Large intestine (tissue), 3 donors: Measurements from ENCODE around the gene BCO2. TPM values are rescaled to one million over a fixed set of nuclear protein-coding genes. Genes with fewer than 3 reads are reported as not detected.

ENCODE experiments used
- DNase-seq, 2 donors: peaks; one replicate each; pipeline versions ENCODE4 v3.0.0 to v3.0.0-alpha.2; 2013
- H3K27ac ChIP-seq: one replicate; pipeline ENCODE4 v1.5.1; 2013; ENCODE audit warnings: low read length
- H3K27me3 ChIP-seq: 2 replicates; pipeline ENCODE4 v1.6.1; 2013; ENCODE audit warnings: low read length; ENCODE audit not compliant: control insufficient read depth, insufficient read depth
- H3K36me3 ChIP-seq: 2 replicates; pipeline ENCODE4 v1.6.1; 2013; ENCODE audit warnings: low read length; ENCODE audit not compliant: control insufficient read depth, insufficient read depth
- H3K4me1 ChIP-seq: one replicate; pipeline ENCODE4 v1.6.1; 2013; ENCODE audit warnings: low read length; ENCODE audit not compliant: control insufficient read depth, insufficient read depth
- H3K4me3 ChIP-seq: one replicate; pipeline ENCODE4 v1.5.1; 2013; ENCODE audit warnings: low read length
- H3K9me3 ChIP-seq: one replicate; pipeline ENCODE4 v1.6.1; 2013; ENCODE audit warnings: mild to moderate bottlenecking, low read depth, low read length, moderate library complexity; ENCODE audit not compliant: control insufficient read depth
- WGBS: methylation state at CpG from one replicate; pipeline ENCODE4 v1.1.5; 2013; ENCODE audit warnings: low lambda C conversion rate; ENCODE audit not compliant: insufficient coverage; 5-methylcytosine and 5-hydroxymethylcytosine counted together
- polyA plus RNA-seq: library from polyadenylated mRNA; unstranded; fragments of 120-200 nt; gene quantifications from one replicate; pipeline ENCODE4 v1.2.1, GENCODE V29; 2013

Gene BCO2
- polyA plus RNA-seq, 1 donor, result 11.0 TPM

DNA sequence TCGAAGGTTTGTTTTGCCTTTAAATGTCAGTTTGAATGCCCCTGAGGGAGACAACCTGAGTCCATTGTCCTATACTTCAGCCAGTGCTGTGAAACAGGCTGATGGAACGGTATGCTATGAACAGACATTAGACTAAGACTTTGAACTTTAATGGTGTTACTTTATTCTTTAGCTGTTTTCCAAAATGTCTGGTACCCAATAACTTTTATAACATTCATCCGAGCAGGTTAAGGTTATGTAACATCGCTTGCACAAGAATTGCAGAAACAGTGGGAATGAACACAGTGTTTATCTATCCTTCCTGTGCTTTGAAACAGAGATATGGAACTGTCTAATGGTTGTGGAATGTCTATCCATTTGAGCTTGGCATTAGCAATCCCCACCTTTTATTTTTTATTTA is 38.4 kb downstream of the BCO2 start:
- H3K36me3 ChIP-seq, result no peaks in the 10 kb centered on the region
- WGBS, result no CpG with 5 or more reads among the region's 4 CpGs
- H3K4me1 ChIP-seq, result no peaks in the 10 kb centered on the region
- no peak overlapping the region for H3K27ac ChIP-seq
- no peaks in the 10 kb centered on the region for H3K27me3 ChIP-seq
- H3K4me3 ChIP-seq, result no peak overlapping the region
- no peaks in the 10 kb centered on the region for H3K9me3 ChIP-seq
- peak in 1 of 2 donors; percentile 35 for DNase-seq

DNA sequence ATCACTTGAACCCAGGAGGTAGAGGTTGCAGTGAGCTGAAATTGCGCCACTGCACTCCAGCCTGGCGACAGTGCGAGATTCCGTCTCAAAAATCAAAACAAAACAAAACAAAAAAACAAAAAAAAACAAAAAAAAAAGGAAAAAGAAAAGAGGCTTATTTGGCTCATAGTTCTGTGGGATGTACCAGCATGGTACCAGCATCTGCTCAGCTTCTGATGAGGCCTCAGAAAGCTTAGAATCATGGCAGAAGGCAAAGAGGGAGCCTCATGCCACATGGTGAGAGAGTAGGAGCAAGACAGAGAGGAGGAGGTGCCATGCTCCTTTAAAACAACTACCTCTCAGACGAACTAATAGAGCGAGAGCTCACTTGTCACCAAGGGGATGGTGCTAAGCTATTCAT is 40.3 kb downstream of the BCO2 start:
- H3K27me3 ChIP-seq, result no peaks in the 10 kb centered on the region
- H3K27ac ChIP-seq, result no peak overlapping the region
- no peaks in the 10 kb centered on the region for H3K9me3 ChIP-seq
- 100% methylated on average over 4 of the region's 6 CpGs for WGBS
- H3K4me3 ChIP-seq, result no peak overlapping the region
- no peaks in the 10 kb centered on the region for H3K4me1 ChIP-seq
- no peak for DNase-seq
- no peaks in the 10 kb centered on the region for H3K36me3 ChIP-seq

DNA sequence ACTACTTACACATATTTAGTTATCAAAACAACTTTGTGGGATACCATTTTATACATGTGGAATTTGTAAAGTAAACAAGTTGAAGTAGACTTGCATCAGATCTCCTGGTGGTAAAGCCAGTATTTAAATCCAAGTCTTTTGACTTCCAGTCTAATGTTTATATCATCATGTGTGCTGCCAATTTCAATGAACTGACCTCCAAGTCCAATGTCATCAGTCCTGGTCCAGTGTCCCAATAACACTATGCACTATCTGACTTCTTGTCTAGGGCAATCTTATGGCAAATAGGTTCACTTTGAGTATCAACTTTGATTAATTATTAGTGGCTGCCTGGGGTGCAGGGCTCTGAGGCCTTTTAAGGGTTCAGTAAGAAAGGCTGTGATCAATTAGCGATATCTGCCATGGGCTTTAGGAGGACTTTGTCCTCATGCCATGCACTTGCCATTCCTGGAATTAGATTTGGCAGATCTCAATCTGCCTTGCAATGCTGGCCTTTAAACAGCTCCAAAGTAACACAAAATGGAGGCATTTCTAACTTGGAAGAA is 41.3 kb downstream of the BCO2 start:
- WGBS, result no CpG with 5 or more reads among the region's 1 CpG
- no peak for DNase-seq

DNA sequence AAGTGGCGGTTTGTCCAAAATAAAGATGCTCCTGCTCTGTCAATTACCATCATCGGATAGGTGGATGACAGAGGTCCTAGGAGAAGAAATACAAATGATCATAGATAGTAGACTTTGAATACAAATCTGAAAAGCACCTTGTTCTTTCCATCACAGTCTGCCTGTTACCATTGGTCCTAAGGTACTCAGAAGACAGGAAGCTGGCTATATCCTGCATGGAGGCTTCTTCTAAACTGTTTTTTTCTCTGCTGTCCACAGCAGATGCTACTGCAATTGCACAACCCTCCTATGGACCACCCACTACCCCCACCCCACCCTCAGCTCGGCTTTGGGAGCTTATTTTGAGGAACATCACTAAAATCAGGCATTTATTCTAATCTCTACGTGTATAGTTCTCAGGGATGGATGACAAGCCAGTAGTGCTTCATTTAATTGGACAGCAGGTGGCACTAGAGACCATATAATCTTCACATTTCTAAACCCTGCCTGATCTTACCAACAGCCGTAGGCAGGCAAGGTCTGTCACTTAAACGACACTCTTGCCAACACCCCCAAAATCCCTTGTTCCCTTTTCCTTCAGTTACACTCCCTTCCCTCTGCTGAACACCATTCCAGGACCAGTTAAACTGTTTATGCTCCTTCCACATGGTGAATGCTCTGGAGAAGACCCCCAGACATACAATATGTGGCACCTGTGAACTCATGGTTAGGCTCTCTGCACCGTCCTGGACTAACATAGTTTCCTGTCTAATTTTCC is 44.3 kb downstream of the BCO2 start:
- Histone ChIP-seq H3K4me1 (no peaks in the 10 kb centered on the region), H3K27ac (no peak overlapping the region), H3K9me3 (no peaks in the 10 kb centered on the region), H3K4me3 (no peak overlapping the region), H3K36me3 (no peaks in the 10 kb centered on the region), H3K27me3 (no peaks in the 10 kb centered on the region)
- peak; percentile 61 to 69 for DNase-seq
- WGBS, result 0% methylated on average over 1 of the region's 7 CpGs

More for the DNA sequence above, 41.3 kb downstream of the BCO2 start:
- Histone ChIP-seq H3K36me3 (no peaks in the 10 kb centered on the region), H3K4me1 (no peaks in the 10 kb centered on the region), H3K4me3 (no peak overlapping the region), H3K9me3 (no peaks in the 10 kb centered on the region), H3K27me3 (no peaks in the 10 kb centered on the region), H3K27ac (no peak overlapping the region)

DNA sequence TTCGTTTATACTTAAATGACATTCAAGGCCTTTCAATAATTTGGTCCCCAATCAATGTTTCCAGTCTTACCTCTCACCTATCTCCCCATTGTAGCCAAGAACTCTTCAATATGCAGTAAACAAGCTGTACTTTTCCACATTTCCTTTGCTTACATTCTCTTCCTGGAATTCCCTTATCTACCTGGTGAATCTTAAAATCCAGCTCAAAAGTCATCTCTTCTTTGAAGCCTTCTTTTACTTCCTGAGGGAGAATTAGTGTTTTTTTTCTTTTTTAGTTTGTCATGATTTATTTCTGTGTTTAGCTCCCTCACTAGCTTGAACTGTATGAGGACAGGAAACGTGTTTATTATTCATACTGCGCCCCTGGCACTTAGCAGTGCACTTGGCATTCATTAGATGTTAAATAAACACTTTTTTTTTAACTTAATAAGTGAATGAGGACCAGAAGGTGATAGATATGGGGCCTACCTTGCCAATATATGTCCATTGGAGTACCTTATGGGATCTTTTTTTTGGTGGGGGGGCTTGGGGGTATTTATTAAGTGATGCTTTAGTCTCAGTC is 46.0 kb downstream of the BCO2 start:
- Histone ChIP-seq H3K4me1 (no peaks in the 10 kb centered on the region), H3K4me3 (no peak overlapping the region), H3K27ac (no peak overlapping the region), H3K9me3 (no peaks in the 10 kb centered on the region), H3K27me3 (no peaks in the 10 kb centered on the region), H3K36me3 (no peaks in the 10 kb centered on the region)
- 80% methylated on average over 3 of the region's 3 CpGs for WGBS
- no peak for DNase-seq

DNA sequence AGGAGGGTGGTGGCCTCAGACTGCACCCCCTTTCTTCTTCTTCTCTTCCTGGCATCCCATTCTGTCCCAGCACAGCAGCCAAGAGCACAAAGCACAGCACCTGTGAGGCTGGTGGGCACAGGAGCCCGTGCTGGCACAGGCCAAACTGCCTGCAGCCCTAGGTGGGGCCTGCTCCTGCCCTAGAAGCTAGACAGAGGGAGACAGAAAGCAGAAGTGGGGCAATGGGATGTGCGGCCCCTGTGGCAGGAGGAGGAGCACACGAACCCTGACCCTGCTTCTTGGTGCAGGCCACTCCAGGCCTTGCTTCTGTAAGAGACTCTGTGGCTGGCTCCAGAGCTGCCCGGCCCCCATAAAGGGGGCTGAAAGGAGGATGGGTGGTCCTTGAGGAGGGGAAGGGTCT is 47.0 kb downstream of the BCO2 start:
- no peak for DNase-seq
- no peaks in the 10 kb centered on the region for H3K36me3 ChIP-seq
- peaks cover 1% of the 10 kb centered on the region for H3K4me1 ChIP-seq
- H3K27ac ChIP-seq, result no peak overlapping the region
- H3K27me3 ChIP-seq, result no peaks in the 10 kb centered on the region
- no peak overlapping the region for H3K4me3 ChIP-seq
- no CpG with 5 or more reads among the region's 4 CpGs for WGBS
- no peaks in the 10 kb centered on the region for H3K9me3 ChIP-seq

DNA sequence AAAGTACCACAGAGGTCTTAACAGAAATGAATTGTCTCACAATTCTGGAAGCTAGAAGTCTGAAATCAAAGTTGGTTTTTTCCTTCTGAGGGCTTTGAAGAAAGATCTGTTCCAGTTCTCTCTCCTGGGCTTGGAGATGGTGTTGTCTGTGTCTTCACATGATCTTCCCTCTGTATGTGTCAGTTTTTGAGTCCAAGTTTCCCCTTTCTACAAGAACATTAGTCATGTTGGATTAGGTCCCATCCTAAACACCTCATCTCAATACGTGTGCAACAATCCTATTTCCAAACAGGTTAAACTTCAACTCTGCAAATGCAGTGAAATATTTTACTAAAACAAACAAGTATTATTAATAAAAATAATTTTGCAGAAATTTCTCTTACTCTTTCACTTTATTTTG is 47.8 kb downstream of the BCO2 start:
- 43% methylated on average over 1 of the region's 1 CpG for WGBS
- Histone ChIP-seq H3K4me1 (peaks cover 6% of the 10 kb centered on the region), H3K36me3 (no peaks in the 10 kb centered on the region), H3K27me3 (no peaks in the 10 kb centered on the region), H3K27ac (no peak overlapping the region), H3K9me3 (no peaks in the 10 kb centered on the region), H3K4me3 (no peak overlapping the region)
- no peak for DNase-seq

DNA sequence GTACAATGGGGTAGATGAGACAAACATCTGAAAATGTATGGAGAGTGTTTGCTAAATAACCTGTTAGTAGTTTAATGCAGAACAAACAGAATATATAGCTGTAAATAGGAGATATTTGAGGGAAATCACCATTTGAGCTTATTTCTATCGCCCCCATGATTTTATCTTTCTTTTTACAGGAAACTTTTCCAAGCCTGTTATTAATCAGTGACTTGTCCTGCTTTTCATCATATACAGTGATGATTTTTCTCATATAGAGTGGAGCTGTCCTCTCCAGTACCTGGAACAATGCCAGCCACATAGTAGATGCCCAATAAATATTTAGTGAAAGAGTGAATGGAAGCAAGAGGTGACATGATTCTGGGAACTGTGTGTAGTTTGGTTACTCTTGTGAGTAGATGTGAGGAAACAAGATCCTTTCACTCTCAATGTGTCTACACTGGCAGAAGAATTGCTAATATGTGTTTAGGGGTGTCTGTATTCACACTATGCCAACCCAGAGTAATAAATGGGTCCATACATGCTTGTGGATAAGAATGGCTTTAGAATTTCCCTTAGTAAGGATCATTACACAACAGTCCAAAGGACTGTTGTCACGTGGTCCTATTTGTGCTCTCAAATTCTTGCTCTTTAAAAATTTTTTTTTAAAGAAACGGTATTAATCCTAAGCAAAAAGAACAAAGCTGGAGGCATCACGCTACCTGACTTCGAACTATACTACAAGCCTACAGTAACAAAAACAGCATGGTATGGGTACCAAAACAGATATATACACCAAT is 48.6 kb downstream of the BCO2 start:
- Histone ChIP-seq H3K4me3 (no peak overlapping the region), H3K4me1 (peaks cover 6% of the 10 kb centered on the region), H3K27me3 (no peaks in the 10 kb centered on the region), H3K27ac (no peak overlapping the region), H3K36me3 (no peaks in the 10 kb centered on the region), H3K9me3 (no peaks in the 10 kb centered on the region)
- no peak for DNase-seq
- WGBS, result 75% methylated on average over 1 of the region's 5 CpGs

DNA sequence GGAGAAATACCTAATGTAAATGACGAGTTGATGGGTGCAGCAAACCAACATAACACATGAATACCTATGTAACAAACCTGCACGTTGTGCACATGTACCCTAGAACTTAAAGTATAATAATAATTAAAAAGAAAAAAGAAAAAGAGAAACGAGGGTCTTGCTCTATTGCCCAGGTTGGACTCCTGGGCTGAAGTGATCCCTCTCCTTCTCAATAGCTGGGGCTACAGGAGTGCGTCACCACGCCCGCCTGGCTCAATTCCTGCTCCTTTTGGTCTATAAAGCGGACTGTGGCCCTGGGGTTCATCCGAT is 50.4 kb downstream of the BCO2 start:
- peaks cover 11% of the 10 kb centered on the region for H3K36me3 ChIP-seq
- H3K27ac ChIP-seq, result peak overlapping the region; percentile 99
- peak in 1 of 2 donors; percentile 78 for DNase-seq
- no peaks in the 10 kb centered on the region for H3K27me3 ChIP-seq
- H3K4me3 ChIP-seq, result peak overlapping the region; percentile 95
- WGBS, result no CpG with 5 or more reads among the region's 8 CpGs
- H3K9me3 ChIP-seq, result no peaks in the 10 kb centered on the region
- H3K4me1 ChIP-seq, result peaks cover 6% of the 10 kb centered on the region

DNA sequence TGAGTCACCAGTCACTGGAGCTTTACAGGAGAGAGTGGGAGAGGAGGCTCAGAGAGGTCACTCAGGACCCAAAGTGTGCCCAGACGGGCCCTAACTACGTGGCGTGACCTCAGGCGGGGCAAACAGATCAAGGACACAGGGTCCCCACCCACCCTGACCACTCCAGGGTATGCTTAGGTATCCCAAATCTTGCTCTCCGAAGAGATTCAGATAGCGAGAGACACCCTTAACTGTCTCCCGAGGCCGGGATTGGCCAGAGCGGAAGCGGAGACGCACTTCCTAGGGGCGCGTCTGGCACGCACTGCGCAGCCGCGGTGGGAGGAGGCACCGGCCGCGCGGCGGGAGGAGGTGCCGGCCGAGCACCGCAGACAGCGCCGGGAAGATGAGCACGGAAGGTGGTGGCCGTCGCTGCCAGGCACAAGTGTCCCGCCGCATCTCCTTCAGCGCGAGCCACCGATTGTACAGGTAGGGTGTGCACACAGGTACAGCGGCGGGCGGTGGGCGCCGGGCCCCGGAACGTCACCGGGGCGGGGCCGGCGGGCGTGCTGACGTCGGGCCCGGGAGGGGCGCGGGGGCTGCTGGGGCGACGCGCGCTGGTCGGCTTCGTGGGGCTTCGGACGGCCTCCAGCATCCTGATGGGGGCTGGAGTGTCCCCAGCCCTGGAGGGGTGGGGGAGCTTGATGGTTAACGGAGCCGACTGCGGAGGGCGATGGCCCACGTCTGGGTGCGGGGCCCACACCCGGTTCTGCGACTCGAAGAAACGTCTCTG is 50.9 kb downstream of the BCO2 start, which contains the start of gene PTS:
PTS (plus strand) TSS at position 367 of the 769 bp plus-strand sequence; CDS start at position 383, 16 bp downstream.
- peaks cover 6% of the 10 kb centered on the region for H3K4me1 ChIP-seq
- WGBS, result no CpG with 5 or more reads among the region's 70 CpGs
- H3K27me3 ChIP-seq, result no peaks in the 10 kb centered on the region
- peaks cover 15% of the 10 kb centered on the region for H3K36me3 ChIP-seq
- DNase-seq, result peak; percentile 91 to 95
- H3K27ac ChIP-seq, result peak within 1 kb of the TSS; percentile 99
- no peaks in the 10 kb centered on the region for H3K9me3 ChIP-seq
- peak within 1 kb of the TSS; percentile 95 for H3K4me3 ChIP-seq
